BLaER1 (cell line): ENCODE data around the gene LRRC74B.
"Not testable (repeated sequence)": the region's sequence is repeated elsewhere in the genome, so short reads cannot be mapped to it uniquely, and the experiment has no call there.

ENCODE experiments used
- H3K27ac ChIP-seq: shearing (Covaris generic); formaldehyde crosslinking; 2 replicates; pipeline ENCODE4 v1.8.1; 2022
- H3K27me3 ChIP-seq: shearing (Covaris generic); formaldehyde crosslinking; 2 replicates; pipeline ENCODE4 v1.8.1; 2022
- H3K36me3 ChIP-seq: shearing (Covaris generic); formaldehyde crosslinking; 2 replicates; pipeline ENCODE4 v1.8.1; 2022
- H3K4me1 ChIP-seq: shearing (Covaris generic); formaldehyde crosslinking; 2 replicates; pipeline ENCODE4 v1.8.1; 2022
- H3K4me2 ChIP-seq: shearing (Covaris generic); formaldehyde crosslinking; 2 replicates; pipeline ENCODE4 v1.8.1; 2022
- H3K4me3 ChIP-seq: shearing (Covaris generic); formaldehyde crosslinking; 2 replicates; pipeline ENCODE4 v1.8.1; 2022
- H3K9ac ChIP-seq: shearing (Covaris generic); formaldehyde crosslinking; 2 replicates; pipeline ENCODE4 v1.8.1; 2022
- H3K9me3 ChIP-seq: shearing (Covaris generic); formaldehyde crosslinking; 2 replicates; pipeline ENCODE4 v1.8.1; 2022
- H4K20me1 ChIP-seq: shearing (Covaris generic); formaldehyde crosslinking; 2 replicates; pipeline ENCODE4 v1.8.1; 2022
- Cebpa-rat ChIP-seq: shearing (Covaris generic); IDR thresholded peaks from 2 replicates; pipeline ENCODE4 v1.8.1; 2022

LRRC74B gene

DNA sequence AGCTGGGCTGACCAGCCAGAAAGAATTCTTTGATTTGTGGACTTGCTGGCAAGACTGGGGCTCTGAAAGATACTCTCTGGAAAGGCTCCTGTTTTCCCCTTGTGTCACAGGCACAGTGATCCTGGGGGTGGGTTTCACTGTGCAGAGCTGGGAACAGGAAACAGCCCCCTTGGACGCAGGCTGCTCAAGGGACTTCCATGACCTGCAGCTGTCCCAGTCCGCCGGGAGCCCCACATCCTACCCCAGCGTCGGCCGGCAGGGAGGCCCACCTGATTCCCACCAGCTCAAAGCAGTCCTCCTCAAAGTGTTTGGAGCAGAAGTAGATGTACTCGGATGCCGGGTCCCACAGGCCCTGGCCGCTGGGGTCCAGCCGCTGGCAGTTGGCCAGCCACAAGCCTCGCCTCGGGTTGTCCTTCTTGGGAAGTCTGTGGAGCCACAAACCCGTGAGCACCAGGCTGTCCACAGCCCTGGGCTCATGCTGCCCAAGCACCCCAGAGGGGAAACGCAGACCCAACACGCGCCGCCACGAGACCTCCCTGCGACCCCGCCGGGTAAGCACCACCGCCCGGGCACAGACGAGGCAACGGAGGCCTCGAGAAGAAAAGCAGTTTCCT, 44.7 kb upstream of the LRRC74B start:
- peak overlapping the region; percentile 90 for H3K9ac ChIP-seq
- H3K4me3 ChIP-seq: peak overlapping the region; percentile 79
- H3K9me3 ChIP-seq: no peaks in the 10 kb centered on the region
- H3K4me1 ChIP-seq: peaks cover 34% of the 10 kb centered on the region
- peak overlapping the region; percentile 100 for H3K4me2 ChIP-seq
- H3K27me3 ChIP-seq: no peaks in the 10 kb centered on the region
- no peak for TF ChIP-seq Cebpa-rat
- peak overlapping the region; percentile 92 for H3K27ac ChIP-seq
- peaks cover 44% of the 10 kb centered on the region for H3K36me3 ChIP-seq
- peaks cover 48% of the 10 kb centered on the region for H4K20me1 ChIP-seq

DNA sequence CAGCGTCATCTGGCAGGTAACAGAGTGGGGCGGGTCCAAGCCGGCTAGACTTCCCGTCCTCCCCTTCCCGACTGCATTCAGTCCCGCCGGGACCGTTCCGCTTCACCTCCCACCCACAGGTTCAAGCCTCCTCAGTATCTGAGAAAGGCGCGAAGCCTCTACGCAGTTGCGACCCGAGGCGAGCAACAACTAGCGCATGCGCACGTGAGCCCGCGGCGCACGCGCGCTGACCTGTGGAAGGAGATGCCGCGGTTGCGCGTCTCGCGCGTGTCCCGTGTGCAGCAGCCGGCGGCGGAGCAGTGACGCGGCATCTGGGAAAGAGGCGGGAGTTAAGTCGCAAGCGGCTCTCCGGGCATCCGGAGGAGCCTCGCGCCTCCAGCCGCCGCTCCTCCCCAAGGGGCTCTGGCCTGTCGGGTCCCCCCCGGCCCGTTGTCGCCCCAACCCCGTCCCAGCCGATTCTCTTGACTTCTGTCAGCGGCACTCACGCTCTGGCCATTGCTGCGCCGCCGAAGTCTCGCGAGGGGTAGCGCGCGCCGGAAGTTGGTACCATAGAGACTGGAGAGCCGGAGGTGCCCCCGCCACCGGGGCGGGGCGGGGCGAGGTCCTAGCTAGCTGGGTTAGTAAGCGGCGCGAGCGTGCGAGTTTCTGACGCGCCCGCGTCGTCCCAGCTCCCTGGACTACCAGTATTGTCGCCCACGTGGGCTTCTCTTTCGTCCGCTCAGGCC, 44.0 kb upstream of the LRRC74B start, which contains the start of gene THAP7:
Gene THAP7, minus strand, starts transcription at position 518 of the 725 bp plus-strand sequence. Its CDS starts 207 bp downstream, at position 311.
- Histone ChIP-seq H3K4me2 (peak within 1 kb of the TSS; percentile 100), H3K9me3 (no peaks in the 10 kb centered on the region), H3K4me1 (peaks cover 34% of the 10 kb centered on the region), H3K27ac (peak within 1 kb of the TSS; percentile 92), H3K4me3 (peak within 1 kb of the TSS; percentile 79), H3K27me3 (no peaks in the 10 kb centered on the region), H3K36me3 (peaks cover 38% of the 10 kb centered on the region), H4K20me1 (peaks cover 44% of the 10 kb centered on the region), H3K9ac (peak within 1 kb of the TSS; percentile 90)
- no peak for TF ChIP-seq Cebpa-rat

DNA sequence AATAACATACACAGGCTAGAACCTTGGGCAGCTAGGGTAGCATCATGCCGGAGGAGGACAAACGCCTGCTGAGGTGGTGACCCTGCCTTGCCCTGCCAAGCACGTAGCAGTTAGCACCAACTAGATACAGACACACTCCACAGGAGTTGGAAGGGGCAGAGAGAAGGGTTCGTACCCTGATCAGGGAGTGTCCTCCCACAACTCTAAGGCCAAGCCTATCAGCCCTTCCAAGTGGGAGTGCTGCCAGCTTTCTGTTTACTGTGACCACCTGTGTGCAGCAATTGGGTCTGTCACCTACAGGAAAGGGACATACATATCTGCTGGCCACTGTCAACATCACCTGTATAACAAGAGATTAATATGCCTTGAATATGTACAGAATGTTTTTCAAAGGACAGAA, 42.0 kb upstream of the LRRC74B start:
- Histone ChIP-seq H3K9ac (no peak overlapping the region), H3K27ac (no peak overlapping the region), H3K4me1 (peaks cover 34% of the 10 kb centered on the region)

DNA sequence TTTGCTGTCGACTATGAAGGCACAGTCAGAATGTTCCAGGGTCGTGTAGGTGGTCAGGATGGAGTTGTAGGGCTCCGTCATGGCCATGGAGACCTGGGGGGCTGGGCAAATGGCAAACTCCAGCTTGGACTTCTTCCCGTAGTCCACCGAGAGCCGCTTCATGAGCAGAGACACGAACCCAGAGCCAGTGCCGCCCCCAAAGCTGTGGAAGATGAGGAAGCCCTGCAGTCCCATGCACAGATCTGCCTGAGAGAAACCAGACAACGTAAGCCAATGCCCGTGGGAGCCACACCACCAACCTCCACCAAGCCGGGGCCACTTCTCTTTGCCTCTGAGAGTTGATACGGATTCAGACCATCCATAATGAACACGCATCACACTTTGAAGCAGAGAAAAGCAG, 36.5 kb upstream of the LRRC74B start:
- not testable (repeated sequence) for H3K4me3 ChIP-seq, H3K27me3 ChIP-seq, H3K4me2 ChIP-seq, H3K36me3 ChIP-seq, H3K9me3 ChIP-seq, H3K27ac ChIP-seq, H3K9ac ChIP-seq
- H3K4me1 ChIP-seq: peaks cover 12% of the 10 kb centered on the region
- H4K20me1 ChIP-seq: peaks cover 10% of the 10 kb centered on the region; the same call in 1 of the 2 replicates

More for the DNA sequence above, 42.0 kb upstream of the LRRC74B start:
- H3K4me3 ChIP-seq: no peak overlapping the region
- no peak for TF ChIP-seq Cebpa-rat
- peaks cover 25% of the 10 kb centered on the region for H4K20me1 ChIP-seq
- peaks cover 17% of the 10 kb centered on the region for H3K36me3 ChIP-seq
- H3K9me3 ChIP-seq: no peaks in the 10 kb centered on the region
- peak overlapping the region; percentile 100 for H3K4me2 ChIP-seq
- H3K27me3 ChIP-seq: no peaks in the 10 kb centered on the region

DNA sequence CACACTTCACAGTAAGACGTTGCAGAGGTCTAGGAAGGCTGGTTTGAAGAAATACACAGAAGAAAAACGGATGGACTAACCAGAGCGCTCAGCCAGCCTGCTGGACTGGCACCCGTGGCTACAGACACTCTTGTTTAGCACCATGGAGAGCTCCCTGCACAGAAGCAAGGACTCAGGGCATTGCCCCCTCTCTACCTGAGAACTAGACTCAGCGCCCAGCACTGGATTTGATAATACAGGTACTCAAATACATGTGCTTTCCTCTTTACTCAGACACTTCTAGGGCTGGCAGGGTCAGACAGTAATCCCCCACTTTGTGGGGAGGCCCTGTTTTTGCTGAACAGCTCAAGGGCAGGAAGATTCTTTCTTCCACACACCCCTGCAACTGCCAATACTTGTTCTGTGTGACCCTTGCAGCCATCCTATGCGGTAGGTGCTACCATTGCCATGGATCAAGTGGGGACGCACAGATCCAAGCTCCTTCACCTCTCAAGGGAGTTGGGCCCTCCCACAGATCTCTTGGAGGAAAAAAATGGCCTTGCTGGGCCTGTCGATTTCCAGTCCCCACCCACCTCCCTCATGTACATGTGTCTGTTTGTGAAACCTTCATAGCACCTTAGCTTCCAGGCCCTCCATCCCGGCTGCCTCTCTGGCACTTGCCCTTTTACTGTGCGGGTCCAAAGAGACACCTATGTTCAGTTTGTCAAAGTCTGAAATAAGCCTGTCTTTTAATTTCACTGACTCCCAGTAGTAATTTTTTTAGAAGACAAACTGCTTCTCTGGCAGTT, 35.9 kb upstream of the LRRC74B start:
- H3K4me1 ChIP-seq: peaks cover 18% of the 10 kb centered on the region
- no peaks in the 10 kb centered on the region for H3K36me3 ChIP-seq
- H3K27ac ChIP-seq: no peak overlapping the region
- no peak overlapping the region for H3K4me2 ChIP-seq
- no peak for TF ChIP-seq Cebpa-rat
- no peaks in the 10 kb centered on the region for H3K27me3 ChIP-seq
- peaks cover 10% of the 10 kb centered on the region; the same call in 1 of the 2 replicates for H4K20me1 ChIP-seq
- no peaks in the 10 kb centered on the region for H3K9me3 ChIP-seq
- H3K4me3 ChIP-seq: no peak overlapping the region
- H3K9ac ChIP-seq: no peak overlapping the region

DNA sequence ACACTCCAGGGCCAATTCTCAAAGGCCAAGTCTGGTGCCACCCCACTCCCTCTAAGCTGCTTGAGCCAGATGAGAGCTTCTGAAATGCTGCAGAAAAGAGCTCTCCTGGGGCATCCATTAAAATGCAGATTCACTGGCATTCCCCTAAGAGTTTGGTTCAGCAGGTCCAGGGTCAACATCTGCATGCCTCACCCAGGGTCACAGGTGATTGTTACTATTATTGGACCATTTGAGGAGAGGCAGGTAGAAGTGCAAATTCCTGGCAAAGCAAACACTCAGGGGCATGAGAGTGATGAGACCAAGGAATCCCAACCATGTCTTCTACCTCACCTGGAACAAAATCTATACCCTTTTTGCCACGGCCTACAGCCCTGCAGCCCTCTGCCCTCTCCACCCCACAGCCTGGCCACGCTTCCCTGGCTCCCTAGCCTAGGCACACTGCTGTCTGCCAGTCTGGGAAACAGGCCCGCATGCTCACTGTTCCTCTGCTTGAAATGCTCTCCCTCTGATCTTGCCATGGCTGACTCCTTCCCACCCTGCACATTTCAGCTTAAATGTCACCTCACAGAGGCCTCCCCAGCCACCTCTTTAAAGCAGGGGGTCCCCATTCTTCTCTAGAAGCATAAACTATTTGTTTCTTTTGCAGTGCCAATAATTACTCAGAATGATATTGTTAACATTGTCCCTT, 35.2 kb upstream of the LRRC74B start:
- Histone ChIP-seq H3K27me3 (no peaks in the 10 kb centered on the region), H3K4me3 (no peak overlapping the region), H3K4me2 (no peak overlapping the region), H3K4me1 (peaks cover 25% of the 10 kb centered on the region), H3K9me3 (no peaks in the 10 kb centered on the region), H3K27ac (no peak overlapping the region), H4K20me1 (peaks cover 10% of the 10 kb centered on the region; the same call in 1 of the 2 replicates), H3K36me3 (no peaks in the 10 kb centered on the region), H3K9ac (no peak overlapping the region)
- TF ChIP-seq Cebpa-rat: no peak

DNA sequence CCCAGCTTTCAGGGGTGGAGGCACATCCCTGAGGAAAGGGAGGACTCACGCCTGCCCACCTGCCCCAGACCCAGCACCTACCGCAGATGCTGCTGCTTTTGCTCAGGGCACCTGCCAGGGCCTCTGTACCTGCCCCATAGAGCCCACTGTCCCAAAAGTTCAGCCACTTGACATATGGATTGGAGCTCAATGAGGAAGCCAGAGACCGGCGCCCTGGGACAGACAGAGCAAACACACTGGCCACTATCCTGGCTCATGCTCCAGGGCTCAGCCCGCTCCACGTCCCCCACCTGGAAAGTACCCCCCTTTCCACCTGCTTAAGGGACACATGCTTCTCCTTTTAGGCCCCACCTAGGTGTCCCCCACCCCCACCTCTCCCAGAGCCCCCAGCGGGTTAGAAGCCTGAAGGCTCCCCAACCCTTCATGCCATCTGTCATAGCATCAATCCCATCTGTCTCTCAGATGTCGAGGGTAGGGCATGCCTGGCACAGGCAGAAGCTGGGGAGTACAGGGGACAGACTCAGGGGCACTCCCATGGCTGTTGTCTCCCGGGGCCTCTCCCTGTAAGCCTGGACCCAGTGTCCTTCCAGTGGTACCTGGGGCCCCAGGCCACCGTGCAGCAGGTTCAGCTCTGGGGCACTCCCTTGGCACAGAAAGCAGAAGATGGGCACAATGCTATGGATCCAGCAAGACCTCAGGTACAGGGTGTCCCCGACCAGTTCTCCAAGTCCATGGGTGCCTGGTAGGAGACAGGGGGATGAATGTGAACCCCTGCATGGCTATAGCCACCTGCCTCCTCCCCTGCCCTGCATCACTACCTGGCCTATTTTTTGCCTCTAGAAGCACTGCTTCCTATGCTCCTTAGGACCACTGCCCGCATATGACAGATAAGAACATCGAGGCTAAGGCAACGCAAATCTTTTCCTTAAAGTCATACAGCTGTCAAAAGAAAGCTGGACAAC, 33.0 kb upstream of the LRRC74B start:
- H3K4me3 ChIP-seq: no peak overlapping the region

DNA sequence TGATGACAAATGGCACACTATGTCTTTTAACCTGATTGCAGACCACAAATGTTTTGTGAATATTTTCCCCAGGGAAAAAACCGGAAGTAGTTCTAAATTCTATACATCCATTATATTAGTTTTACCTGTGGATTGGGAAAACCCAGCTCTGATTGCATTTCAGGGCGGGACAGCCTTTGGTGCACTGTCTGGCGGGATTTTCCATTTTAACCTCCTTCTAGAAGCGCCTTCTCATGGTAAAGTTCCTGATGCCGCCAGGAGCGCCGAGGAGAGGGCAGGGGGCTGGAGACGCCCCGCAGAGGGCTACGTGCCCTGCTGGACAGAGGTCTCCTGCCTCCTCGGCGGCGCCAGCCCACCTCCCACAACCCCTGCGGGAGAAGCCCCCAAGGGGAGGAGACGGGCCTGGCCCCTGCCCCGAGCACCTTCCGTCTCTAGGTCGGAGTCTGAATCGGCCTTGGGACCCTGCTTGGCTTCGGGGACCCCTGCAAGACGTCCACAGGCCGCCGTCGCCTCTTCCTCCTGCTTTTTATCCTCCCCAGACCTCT, 32.0 kb upstream of the LRRC74B start:
- Histone ChIP-seq H3K4me2 (peak overlapping the region; percentile 98), H3K4me3 (peak overlapping the region; percentile 54), H3K36me3 (no peaks in the 10 kb centered on the region), H3K27ac (no peak overlapping the region), H3K27me3 (no peaks in the 10 kb centered on the region), H3K4me1 (peaks cover 32% of the 10 kb centered on the region), H3K9ac (no peak overlapping the region), H4K20me1 (peaks cover 10% of the 10 kb centered on the region; the same call in 1 of the 2 replicates), H3K9me3 (no peaks in the 10 kb centered on the region)
- TF ChIP-seq Cebpa-rat: no peak

More for the DNA sequence above, 33.0 kb upstream of the LRRC74B start:
- Histone ChIP-seq H3K4me2 (no peak overlapping the region; the same call in 1 of the 2 replicates), H3K9me3 (no peaks in the 10 kb centered on the region), H4K20me1 (peaks cover 10% of the 10 kb centered on the region; the same call in 1 of the 2 replicates), H3K27ac (no peak overlapping the region), H3K36me3 (no peaks in the 10 kb centered on the region), H3K9ac (no peak overlapping the region), H3K27me3 (no peaks in the 10 kb centered on the region), H3K4me1 (peaks cover 32% of the 10 kb centered on the region)
- no peak for TF ChIP-seq Cebpa-rat
